Right atrium auricular region (tissue), 2 donors: ENCODE measurements around the gene SRSF6. TPM values are rescaled to one million over a fixed set of nuclear protein-coding genes. Genes with fewer than 3 reads are reported as not detected.

Source experiments
- DNase-seq: peaks from one replicate; pipeline ENCODE4 v3.0.0-alpha.2; 2019; ENCODE audit warnings: low spot score
- H3K27ac ChIP-seq, 2 donors: fragments of 200-600 bp; sonication (generic); 1 replicate in 1 of 2; 2 replicates in 1 of 2; pipeline ENCODE4 v1.5.1; 2016 to 2019
- H3K27me3 ChIP-seq, 2 donors: fragments of 200-600 bp; sonication (generic); one replicate each; pipeline versions ENCODE4 v1.5.1 to v1.6.0; 2017 to 2019
- H3K36me3 ChIP-seq: fragments of 200-600 bp; sonication (generic); one replicate; pipeline ENCODE4 v1.5.1; 2016
- H3K4me1 ChIP-seq, 2 donors: fragments of 200-600 bp; sonication (generic); one replicate each; pipeline versions ENCODE4 v1.5.1 to v1.6.0; 2017 to 2019
- H3K4me3 ChIP-seq, 2 donors: fragments of 200-600 bp; sonication (generic); 1 replicate in 1 of 2; 2 replicates in 1 of 2; pipeline ENCODE4 v1.5.1; 2017 to 2019; ENCODE audit warnings: mild to moderate bottlenecking in 1 of 2, moderate library complexity in 1 of 2
- H3K9me3 ChIP-seq, 2 donors: fragments of 200-600 bp; sonication (generic); one replicate each; pipeline ENCODE4 v1.5.1; 2019
- total RNA-seq, 2 donors: library from RNA; depleted of rRNA; stranded (reverse); fragments of >200 nt; gene quantifications; one replicate each; pipeline ENCODE4 v1.1.0, GENCODE V29; 2016
- TF ChIP-seq, protein P1 (sequence below), 2 donors: fragments of 200-600 bp; sonication (generic); IDR thresholded peaks; one replicate each; pipeline ENCODE4 v1.5.1; 2019; ENCODE audit warnings: antibody characterized with exemption in 2 of 2

SRSF6 gene
- total RNA-seq, 2 donors from 2014 or later: 29.4 to 30.5 TPM

DNA sequence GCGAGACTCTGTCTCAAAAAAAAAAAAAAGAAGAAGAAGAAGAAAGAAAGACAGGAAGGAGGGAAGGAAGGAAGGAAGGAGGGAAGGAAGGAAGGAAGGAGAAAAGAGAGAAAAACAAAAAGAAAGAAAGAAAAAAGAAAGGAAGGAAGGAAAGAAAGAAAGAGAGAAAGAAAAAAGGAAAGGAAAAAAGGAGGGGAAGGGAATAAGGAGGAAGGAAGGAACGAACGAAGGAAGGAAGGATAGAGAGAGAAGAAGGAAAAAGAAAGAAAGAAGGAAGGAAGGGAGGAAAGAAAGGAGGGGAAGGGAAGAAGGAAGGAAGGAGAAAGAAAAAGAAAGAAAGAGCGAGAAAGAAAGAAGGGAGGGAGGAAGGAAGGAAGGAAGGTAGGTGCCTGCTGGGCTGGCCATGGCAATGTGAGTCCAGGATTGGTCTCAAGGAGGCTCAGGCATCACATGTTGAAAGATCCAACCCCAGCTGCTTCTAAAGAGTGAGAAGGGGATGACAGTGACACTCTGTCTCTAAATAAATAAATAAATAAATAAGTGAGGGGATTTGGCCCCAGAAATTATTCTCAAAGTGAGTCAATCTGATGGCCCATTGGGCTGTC is 24.3 kb upstream of the SRSF6 start:
- TF ChIP-seq, protein P1, sequence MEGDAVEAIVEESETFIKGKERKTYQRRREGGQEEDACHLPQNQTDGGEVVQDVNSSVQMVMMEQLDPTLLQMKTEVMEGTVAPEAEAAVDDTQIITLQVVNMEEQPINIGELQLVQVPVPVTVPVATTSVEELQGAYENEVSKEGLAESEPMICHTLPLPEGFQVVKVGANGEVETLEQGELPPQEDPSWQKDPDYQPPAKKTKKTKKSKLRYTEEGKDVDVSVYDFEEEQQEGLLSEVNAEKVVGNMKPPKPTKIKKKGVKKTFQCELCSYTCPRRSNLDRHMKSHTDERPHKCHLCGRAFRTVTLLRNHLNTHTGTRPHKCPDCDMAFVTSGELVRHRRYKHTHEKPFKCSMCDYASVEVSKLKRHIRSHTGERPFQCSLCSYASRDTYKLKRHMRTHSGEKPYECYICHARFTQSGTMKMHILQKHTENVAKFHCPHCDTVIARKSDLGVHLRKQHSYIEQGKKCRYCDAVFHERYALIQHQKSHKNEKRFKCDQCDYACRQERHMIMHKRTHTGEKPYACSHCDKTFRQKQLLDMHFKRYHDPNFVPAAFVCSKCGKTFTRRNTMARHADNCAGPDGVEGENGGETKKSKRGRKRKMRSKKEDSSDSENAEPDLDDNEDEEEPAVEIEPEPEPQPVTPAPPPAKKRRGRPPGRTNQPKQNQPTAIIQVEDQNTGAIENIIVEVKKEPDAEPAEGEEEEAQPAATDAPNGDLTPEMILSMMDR (IDR thresholded peaks at IDR 0.05): no peak
- Histone ChIP-seq H3K4me1 (no peaks in the 10 kb centered on the region), H3K27ac (no peak overlapping the region), H3K27me3 (no peaks in the 10 kb centered on the region), H3K36me3 (no peaks in the 10 kb centered on the region), H3K9me3 (no peaks in the 10 kb centered on the region), H3K4me3 (no peak overlapping the region)
- DNase-seq: no peak

DNA sequence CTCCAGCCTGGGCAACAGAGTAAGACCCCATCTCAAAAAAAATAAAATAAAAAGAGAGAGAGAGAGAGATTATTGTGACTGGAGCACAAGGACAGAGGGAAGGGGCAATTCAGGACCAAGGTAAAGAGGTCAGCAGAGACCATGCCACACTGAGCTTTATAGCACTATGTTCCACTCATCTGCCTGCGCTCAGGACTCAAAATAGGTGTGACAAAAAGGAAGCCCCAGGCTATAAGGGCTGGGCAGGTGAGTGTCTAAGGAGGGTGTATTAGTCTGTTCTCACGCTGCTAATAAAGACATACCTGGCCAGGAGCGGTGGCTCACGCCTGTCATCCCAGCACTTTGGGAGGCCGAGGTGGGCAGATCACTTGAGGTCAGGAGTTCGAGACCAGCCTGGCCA is 23.1 kb upstream of the SRSF6 start:
- H3K27me3 ChIP-seq: no peaks in the 10 kb centered on the region

DNA sequence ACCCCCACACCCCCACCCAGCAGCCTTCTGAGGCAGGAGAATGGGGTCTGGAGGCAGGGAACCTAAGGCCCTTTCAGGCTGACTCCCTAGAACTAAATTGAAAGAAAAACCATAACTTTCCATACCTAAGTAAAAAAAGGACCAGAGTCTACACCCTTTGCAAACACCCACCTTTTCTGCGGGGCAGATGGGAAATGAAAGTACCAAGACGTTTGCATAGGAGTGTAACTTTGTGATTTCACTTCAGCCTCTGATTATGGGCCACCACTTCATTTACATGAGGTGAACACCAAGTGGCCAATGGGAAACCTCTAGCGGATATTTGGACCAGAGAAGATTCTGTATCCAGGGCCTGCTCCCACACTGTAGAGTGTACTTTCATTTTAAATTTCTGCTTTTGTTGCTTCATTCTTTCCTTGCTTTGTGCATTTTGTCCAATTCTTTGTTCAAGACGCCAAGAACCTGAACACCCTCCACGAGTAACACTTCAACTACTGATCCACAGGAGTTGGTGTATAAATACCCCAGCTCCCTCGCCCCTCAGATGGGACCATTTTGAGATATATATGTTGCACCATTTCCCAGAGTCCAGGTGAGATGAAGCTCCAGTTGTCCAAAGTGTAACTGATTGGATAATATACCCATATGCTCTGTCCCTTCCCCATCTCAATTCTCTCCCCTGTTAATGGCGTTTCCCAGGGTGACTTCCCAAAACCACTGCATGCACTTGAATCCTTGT is 18.9 kb upstream of the SRSF6 start:
- Histone ChIP-seq H3K4me1 (no peaks in the 10 kb centered on the region), H3K27me3 (no peaks in the 10 kb centered on the region), H3K9me3 (no peaks in the 10 kb centered on the region), H3K36me3 (no peaks in the 10 kb centered on the region), H3K4me3 (no peak overlapping the region), H3K27ac (no peak overlapping the region)
- no peak for DNase-seq
- TF ChIP-seq, protein P1 (IDR thresholded peaks at IDR 0.05): no peak

More for the DNA sequence above, 23.1 kb upstream of the SRSF6 start:
- TF ChIP-seq, protein P1 (IDR thresholded peaks at IDR 0.05): no peak
- Histone ChIP-seq H3K36me3 (no peaks in the 10 kb centered on the region), H3K4me3 (no peak overlapping the region), H3K9me3 (no peaks in the 10 kb centered on the region), H3K4me1 (no peaks in the 10 kb centered on the region), H3K27ac (no peak overlapping the region)
- DNase-seq: no peak

DNA sequence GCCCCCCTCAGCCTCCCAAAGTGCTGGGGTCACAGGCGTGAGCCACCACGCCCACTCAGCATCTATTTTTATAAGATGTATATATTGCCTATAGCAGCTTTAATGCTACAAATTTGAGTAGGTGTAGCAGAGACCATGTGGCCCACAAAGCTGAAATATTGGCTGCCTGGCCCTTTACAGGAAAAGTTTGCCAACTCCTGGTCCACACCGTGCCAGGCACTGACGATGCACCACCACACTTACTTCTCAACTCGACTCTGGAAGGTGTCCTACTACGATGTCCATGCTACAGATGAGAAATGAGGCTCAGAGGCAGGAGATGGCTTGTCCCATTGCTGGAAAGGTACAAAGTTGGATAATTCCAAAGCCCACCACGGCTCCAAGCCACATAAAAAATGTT is 17.2 kb upstream of the SRSF6 start:
- Histone ChIP-seq H3K36me3 (no peaks in the 10 kb centered on the region), H3K4me1 (no peaks in the 10 kb centered on the region), H3K9me3 (no peaks in the 10 kb centered on the region), H3K4me3 (no peak overlapping the region), H3K27ac (no peak overlapping the region), H3K27me3 (no peaks in the 10 kb centered on the region)
- TF ChIP-seq, protein P1 (IDR thresholded peaks at IDR 0.05): no peak
- no peak for DNase-seq

DNA sequence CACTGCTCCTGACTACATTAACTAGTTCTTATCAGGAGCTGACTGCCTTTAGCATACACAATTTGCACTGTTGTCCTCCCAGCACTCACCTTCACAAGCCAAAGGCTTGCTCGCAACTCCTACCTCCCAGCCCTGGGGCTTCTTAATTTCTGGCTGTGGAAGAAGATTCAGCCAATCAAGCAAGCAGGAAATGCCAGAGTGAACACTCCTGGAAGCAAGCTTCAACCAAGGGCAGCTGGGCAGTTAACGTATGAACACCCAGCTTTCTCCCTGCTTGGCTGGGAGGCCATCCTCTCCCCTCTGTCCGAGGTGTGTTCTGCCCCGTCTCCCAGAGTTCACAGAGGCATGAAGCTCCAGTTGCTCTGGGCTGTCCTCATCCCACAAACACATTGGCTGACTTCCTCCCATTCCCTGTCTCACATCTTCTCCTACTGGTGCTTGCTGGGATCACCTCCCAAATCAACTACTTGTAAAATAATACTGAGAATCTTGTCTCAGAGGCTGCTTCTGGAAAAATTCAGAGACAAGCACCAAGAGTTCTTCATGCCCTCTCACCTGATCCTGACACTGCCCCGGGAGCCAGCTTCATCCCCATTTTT is 15.3 kb upstream of the SRSF6 start:
- Histone ChIP-seq H3K4me1 (no peaks in the 10 kb centered on the region), H3K36me3 (no peaks in the 10 kb centered on the region), H3K27me3 (no peaks in the 10 kb centered on the region)

More for the DNA sequence above, 15.3 kb upstream of the SRSF6 start:
- TF ChIP-seq, protein P1 (IDR thresholded peaks at IDR 0.05): no peak
- Histone ChIP-seq H3K9me3 (no peaks in the 10 kb centered on the region), H3K4me3 (no peak overlapping the region), H3K27ac (no peak overlapping the region)
- DNase-seq: no peak
